Bronchial epithelial cell (primary cell): ENCODE results near the gene CEP19. TPM values are rescaled to one million over a fixed set of nuclear protein-coding genes. Genes with fewer than 3 reads are reported as not detected.
A peak's percentile ranks its signal among the peaks of the same experiment; 100 is the strongest.

Experiments used
- DNase-seq: peaks from one replicate; pipeline ENCODE4 v3.0.0-alpha.2; 2010; ENCODE audit warnings: low read depth
- FAIRE-seq: peaks from 2 replicates; lab custom pipeline; 2011; peaks lifted over from hg19 to GRCh38; lab: Jason Lieb, UNC
- H3K27me3 ChIP-seq: 2 replicates; pipeline ENCODE4 v1.5.1; 2011; ENCODE audit warnings: low read length; ENCODE audit not compliant: control insufficient read depth, insufficient read depth
- H3K36me3 ChIP-seq: 2 replicates; pipeline ENCODE4 v1.5.1; 2011; ENCODE audit warnings: low read length; ENCODE audit not compliant: control insufficient read depth, insufficient read depth
- H3K4me3 ChIP-seq: 2 replicates; pipeline ENCODE4 v1.5.1; 2011; ENCODE audit warnings: mild to moderate bottlenecking, low read depth, low read length, control low read depth
- total RNA-seq: library from RNA; depleted of rRNA; stranded (reverse); fragments of >200 nt; gene quantifications from 2 replicates; pipeline ENCODE4 v1.2.1, GENCODE V29; 2014
- TF ChIP-seq, protein P1 (sequence below): IDR thresholded peaks from 2 replicates; pipeline ENCODE4 v1.5.1; 2011; ENCODE audit warnings: mild to moderate bottlenecking, moderate library complexity, low read length, control low read depth, inconsistent platforms; ENCODE audit not compliant: insufficient read depth, severe bottlenecking

Gene CEP19
- total RNA-seq, 1 donor from 2014 or later, result 1.3 TPM

DNA sequence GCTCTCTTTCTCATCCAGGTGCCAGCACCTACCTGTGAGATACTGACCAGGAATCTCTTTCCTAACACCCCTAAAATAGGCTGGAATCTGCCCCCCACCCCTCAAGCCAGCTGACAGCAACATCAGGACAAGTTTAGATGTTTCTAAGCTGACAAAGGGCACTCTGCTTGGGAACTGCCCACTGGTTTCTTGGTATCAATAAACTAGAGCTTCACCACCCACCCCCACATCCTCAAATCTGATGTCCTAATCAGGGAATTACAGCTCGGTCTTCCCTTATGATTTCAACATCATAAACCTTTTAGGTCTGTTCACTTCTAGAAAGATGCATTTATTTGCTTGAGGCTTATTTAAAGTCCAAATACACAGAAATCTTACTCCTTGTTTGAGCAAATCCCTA is 34.7 kb downstream of the CEP19 start:
- no peak overlapping the region for H3K4me3 ChIP-seq
- FAIRE-seq, result no peak
- TF ChIP-seq, protein P1, sequence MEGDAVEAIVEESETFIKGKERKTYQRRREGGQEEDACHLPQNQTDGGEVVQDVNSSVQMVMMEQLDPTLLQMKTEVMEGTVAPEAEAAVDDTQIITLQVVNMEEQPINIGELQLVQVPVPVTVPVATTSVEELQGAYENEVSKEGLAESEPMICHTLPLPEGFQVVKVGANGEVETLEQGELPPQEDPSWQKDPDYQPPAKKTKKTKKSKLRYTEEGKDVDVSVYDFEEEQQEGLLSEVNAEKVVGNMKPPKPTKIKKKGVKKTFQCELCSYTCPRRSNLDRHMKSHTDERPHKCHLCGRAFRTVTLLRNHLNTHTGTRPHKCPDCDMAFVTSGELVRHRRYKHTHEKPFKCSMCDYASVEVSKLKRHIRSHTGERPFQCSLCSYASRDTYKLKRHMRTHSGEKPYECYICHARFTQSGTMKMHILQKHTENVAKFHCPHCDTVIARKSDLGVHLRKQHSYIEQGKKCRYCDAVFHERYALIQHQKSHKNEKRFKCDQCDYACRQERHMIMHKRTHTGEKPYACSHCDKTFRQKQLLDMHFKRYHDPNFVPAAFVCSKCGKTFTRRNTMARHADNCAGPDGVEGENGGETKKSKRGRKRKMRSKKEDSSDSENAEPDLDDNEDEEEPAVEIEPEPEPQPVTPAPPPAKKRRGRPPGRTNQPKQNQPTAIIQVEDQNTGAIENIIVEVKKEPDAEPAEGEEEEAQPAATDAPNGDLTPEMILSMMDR, result no peak

DNA sequence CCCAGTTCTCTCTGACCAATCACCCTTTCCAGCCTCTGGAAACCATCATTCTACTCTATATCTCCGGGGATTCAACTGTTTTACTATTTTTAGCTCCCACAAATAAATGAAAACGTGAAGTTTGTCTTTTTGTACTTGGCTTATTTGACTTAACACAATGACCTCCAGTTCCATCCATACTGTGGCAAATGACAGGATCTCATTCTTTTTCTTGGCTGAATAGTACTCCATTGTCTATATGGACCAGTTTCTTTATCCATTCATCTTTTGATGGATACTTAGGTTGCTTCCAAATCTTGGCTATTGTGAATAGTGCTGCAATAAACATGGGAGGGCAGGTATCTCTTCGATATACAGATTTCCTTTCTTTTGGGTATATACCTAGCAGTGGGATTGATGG is 38.4 kb downstream of the CEP19 start:
- TF ChIP-seq, protein P1, result no peak
- Histone ChIP-seq H3K27me3 (peaks cover 8% of the 10 kb centered on the region), H3K4me3 (no peak overlapping the region), H3K36me3 (no peaks in the 10 kb centered on the region)
- DNase-seq (no peak), FAIRE-seq (no peak)

More for the DNA sequence above, 34.7 kb downstream of the CEP19 start:
- no peak for DNase-seq
- peaks cover 6% of the 10 kb centered on the region for H3K27me3 ChIP-seq
- no peaks in the 10 kb centered on the region for H3K36me3 ChIP-seq

DNA sequence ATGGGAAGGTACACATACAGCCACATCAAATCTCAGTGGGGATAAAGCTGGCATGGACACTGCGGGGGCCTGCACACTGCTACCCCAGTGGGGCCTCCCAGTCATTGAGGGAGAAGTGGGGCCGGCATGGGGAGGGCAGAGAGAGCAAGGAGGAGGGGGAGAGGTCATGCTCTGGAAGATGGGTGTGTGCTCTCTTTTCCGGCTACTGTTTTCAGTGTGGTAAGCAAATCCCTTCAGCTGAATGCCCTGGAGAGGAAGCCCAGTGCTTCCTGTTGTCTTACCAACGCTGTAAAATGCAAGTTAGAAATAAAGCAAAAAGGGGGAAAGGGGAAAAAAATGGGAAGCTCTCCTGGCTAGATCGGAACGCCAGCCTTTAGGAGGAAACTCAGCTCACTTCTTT is 41.7 kb downstream of the CEP19 start:
- DNase-seq, result no peak
- Histone ChIP-seq H3K4me3 (no peak overlapping the region), H3K27me3 (peaks cover 4% of the 10 kb centered on the region), H3K36me3 (no peaks in the 10 kb centered on the region)
- FAIRE-seq, result no peak
- TF ChIP-seq, protein P1, result no peak

DNA sequence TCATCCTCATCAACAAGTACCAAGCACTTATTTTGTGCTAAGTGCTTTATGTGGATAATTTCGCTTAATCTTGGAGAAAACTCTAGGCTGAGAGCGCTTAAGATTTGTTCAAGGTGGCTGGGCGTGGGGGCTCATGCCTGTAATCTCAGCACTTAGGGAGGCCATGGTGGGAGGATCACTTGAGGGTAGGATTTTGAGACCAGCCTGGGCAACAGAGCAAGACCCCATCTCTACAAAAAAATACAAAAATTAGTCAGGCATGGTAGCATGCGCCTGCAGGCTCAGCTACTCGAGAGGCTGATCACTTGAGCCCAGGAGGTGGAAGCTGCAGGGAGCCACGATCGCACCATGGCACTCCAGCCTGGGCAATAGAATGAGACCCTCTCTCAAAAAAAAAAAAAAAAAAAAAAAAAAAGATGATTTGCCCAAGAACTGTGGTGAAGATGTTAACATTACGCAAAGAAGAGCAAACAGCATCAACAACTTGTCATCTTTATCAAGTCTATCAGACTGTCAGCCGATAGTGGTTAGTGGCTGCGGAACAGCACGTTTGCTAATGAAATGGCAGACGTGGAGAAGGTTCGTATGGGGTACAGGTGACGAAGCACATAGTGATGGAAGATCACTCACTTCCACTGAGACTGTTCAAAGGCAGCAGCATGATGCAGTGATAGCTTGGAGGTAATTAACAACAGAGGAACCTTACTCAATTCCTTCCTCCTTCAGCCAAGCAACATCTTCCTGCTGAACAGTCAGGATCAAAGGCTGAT is 44.8 kb downstream of the CEP19 start:
- Histone ChIP-seq H3K36me3 (no peaks in the 10 kb centered on the region), H3K27me3 (peaks cover 4% of the 10 kb centered on the region), H3K4me3 (no peak overlapping the region)
- TF ChIP-seq, protein P1, result no peak
- FAIRE-seq (no peak), DNase-seq (no peak)

DNA sequence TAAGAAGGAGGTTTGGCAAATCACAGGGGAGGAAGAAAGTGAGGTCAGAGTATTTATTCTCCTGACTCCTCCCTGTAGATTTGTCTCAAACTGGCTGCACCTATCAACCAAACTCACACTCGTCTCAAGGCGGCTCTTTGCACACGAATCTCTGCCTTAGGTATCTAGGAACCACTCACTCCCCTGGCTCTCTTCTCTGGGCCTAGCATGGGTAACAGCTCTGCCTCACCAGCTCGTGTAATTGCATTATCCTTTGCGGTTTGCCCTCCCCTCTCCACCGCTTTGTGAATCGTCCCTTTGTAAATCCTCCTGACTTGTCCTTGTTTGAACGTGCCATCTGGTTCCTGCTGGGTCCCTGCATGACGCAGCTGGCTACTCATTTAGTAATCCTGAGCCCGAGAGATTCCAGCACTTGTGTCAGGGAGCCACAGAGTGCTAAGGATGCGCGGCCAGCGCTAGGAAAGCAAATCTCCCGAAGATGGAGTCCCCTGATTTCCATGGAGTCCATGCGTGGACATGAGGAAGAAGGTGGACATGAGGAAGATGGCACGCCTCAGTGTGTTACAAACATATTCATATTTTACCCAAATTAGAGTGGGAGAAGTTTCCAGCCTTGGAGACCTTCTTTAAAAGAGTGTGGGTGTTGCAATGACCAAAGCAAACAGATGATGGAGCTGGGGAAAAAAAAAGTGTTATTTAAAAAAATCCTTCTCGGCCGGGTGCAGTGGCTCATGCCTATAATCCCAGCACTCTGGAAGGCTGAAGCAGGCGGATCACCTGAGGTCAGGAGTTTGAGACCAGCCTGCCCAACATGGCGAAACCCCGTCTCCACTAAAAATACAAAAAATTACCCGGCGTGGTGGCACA is 45.8 kb downstream of the CEP19 start:
- TF ChIP-seq, protein P1, result no peak
- Histone ChIP-seq H3K4me3 (no peak overlapping the region), H3K27me3 (peaks cover 4% of the 10 kb centered on the region), H3K36me3 (no peaks in the 10 kb centered on the region)
- FAIRE-seq (peak; percentile 43), DNase-seq (peak; percentile 82)
